Vagina (tissue), 2 donors: ENCODE results near the gene TSPAN5.

Source experiments
- POLR2A ChIP-seq, 2 donors: fragments of 450-650 bp; IDR thresholded peaks; one replicate each; pipeline ENCODE4 v1.6.1; 2017; ENCODE audit warnings: antibody characterized with exemption in 2 of 2, mild to moderate bottlenecking in 2 of 2, moderate library complexity in 2 of 2
- TF ChIP-seq, protein P1 (sequence below), 3 experiments: fragments of 450-650 bp in 2 of 3; fragments of 200-600 bp in 1 of 3; sonication (generic) in 1 of 3; IDR thresholded peaks; one replicate each; pipeline ENCODE4 v1.5.1; 2017 to 2019; ENCODE audit warnings: antibody characterized with exemption in 3 of 3, mild to moderate bottlenecking in 2 of 3, moderate library complexity in 2 of 3

- no peak for TF ChIP-seq POLR2A (IDR thresholded peaks at IDR 0.05)
- TF ChIP-seq, protein P1, sequence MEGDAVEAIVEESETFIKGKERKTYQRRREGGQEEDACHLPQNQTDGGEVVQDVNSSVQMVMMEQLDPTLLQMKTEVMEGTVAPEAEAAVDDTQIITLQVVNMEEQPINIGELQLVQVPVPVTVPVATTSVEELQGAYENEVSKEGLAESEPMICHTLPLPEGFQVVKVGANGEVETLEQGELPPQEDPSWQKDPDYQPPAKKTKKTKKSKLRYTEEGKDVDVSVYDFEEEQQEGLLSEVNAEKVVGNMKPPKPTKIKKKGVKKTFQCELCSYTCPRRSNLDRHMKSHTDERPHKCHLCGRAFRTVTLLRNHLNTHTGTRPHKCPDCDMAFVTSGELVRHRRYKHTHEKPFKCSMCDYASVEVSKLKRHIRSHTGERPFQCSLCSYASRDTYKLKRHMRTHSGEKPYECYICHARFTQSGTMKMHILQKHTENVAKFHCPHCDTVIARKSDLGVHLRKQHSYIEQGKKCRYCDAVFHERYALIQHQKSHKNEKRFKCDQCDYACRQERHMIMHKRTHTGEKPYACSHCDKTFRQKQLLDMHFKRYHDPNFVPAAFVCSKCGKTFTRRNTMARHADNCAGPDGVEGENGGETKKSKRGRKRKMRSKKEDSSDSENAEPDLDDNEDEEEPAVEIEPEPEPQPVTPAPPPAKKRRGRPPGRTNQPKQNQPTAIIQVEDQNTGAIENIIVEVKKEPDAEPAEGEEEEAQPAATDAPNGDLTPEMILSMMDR (IDR thresholded peaks at IDR 0.05), result no peak
Measured at GRCh38 chr4:98462487-98462886, 195.9 kb downstream of the TSPAN5 start.
